GM19238 (cell line): ENCODE results near the gene UCN2.

Source experiments
- DNase-seq: peaks from one replicate; pipeline ENCODE4 v3.0.0; 2011; ENCODE audit warnings: low spot score; ENCODE audit not compliant: insufficient read length

UCN2 gene

GRCh38 chr3:48591886-48592518 lies 28.4 kb upstream of the UCN2 start:
- no peak for DNase-seq

DNA sequence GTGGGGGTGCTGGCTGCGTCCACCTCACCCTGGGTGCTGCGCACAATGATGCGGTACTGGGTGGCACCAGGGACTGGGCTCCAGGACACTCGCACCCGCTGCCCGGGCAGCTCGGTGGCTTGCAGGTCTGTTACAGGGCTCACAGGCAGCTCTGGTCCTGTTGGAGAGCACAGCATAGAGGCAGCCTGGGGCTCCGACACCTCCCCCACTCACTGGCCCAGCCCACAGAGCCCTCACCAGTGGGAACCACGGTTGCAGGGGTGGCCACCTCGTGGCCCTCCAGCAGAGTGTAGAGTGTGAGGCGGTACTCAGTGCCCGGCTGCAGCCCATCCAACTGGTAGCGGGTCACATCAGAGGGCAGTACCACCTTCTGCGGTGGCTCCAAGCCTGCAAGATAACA lies 27.9 kb upstream of the UCN2 start:
- DNase-seq: no peak

DNA sequence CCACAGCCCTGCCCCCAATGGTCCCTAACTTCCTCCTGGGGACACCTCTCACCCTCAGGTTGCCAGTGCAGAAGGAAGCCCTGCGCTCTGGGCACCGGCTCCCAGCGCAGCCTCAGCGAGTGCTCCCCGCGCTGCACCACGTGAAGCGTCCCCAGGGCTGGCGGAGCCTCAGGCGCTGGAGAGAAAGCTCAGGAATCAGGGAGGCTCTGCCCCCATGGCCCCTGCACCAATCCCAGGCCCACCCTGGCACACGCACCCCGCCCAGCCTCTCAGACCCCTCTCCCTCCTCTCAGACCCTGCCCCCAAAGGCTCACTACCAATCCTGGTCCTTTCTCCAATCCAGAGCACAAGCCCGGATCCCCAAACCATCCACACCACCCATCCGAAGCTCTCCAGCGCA lies 24.6 kb upstream of the UCN2 start:
- DNase-seq: no peak

- DNase-seq: no peak
These were observed 24.1 kb upstream of the UCN2 start for GRCh38 chr3:48587686-48588085.

DNA sequence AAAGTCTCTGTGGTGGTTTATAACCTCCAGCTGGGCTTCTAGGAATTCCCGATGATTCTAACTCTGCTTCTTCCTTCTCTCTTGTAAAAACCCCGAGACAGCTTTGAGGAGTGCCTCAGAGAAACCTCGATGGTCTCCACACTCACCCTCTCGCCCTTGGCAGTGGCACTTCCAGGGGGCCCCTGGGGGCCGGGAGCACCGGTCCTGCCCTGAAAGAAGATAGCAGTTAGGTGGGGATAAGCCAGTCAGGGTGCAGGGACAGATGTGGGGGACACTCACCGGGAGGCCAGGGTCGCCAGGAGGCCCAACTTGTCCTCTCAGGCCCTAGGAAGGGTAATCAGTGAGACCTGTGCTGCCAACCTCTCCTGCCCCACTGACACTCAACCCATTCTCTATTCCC lies 21.8 kb upstream of the UCN2 start:
- no peak for DNase-seq

- no peak for DNase-seq
These were observed 21.3 kb upstream of the UCN2 start for GRCh38 chr3:48584836-48585235.

DNA sequence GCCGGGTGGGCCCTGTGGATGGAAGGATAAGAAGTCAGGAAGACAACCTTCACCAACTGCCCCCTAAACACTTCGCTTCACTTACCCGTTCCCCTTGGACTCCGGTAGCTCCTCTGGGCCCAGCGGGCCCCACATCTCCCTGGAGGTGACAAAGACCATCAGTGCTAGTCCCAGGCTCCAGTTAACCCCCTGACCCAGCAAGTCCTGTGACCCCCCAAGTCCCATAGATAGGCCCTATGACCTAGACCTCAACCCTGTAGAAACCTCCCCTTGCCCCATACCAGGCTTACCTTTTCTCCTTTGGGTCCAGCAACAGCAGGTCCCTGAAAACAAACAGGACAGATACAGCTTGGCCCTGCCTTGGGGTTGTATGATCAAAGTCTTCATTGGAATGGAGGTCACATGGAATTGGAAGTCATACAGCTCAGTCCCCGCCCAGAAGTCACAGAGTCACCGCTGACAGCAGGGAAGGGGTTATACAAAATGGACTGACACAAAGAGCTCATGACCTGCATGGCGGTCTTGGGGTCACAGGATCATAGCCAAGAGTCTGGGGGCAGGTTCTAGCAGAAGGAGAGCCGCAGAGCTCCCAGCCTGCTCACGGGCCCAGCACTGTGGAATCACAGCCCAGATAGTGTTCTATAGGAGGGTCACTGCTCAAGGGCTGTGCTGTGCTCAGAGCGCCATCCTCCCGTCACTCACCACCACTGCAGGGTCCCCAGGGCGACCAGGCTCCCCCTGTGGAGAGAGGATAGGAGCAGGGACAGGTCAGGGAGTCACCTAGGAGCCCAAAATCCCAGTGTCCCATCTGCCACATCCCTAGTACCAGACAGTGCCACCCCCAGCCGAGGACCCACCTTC lies 18.3 kb upstream of the UCN2 start:
- DNase-seq: no peak

GRCh38 chr3:48576647-48577046 lies 13.1 kb upstream of the UCN2 start:
- no peak for DNase-seq

DNA sequence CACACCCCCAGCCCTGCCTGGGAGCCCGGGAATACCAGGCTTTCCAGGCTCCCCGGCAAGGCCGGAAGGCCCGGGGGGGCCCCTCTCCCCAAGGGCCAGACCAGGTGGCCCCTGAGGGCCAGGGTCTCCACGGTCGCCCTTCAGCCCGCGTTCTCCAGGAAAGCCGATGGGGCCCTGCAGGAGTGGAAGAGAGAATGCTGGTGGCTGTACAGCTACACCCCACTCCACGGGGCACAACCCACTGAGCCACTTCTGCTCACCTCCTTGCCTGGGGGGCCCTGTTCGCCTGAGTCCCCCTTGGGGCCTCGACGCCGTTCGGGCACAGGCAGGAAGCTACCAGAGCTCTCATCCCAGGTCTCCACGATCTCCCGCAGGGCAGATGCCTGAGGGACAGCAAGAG lies 11.8 kb upstream of the UCN2 start:
- DNase-seq: no peak

DNA sequence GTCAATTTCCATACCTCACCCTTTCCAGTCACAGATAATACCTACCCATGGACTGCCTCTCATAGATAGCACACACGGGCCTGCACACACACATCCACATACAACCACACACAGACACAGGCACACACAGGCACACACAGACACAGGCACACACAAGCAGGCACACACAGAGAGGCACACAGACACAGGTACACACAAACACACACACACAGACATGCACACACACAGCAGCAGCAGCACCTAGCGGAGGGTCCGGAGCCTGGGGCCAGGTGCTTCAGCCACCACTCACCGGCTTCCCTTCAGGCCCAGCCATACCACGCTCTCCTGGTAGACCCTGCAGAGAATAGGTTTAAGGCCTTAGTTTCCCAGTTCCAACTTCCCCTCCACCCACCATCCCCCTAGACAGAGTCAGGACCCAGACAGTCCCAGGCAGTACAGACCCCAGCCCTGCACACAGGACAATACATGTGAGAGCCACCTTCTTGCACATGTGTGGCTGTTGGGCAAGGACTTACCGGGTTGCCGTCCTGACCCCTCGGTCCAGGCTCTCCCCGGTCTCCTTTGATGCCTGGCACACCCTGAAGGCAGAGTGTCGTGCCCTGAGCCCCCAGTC lies 10.5 kb upstream of the UCN2 start:
- DNase-seq: no peak

DNA sequence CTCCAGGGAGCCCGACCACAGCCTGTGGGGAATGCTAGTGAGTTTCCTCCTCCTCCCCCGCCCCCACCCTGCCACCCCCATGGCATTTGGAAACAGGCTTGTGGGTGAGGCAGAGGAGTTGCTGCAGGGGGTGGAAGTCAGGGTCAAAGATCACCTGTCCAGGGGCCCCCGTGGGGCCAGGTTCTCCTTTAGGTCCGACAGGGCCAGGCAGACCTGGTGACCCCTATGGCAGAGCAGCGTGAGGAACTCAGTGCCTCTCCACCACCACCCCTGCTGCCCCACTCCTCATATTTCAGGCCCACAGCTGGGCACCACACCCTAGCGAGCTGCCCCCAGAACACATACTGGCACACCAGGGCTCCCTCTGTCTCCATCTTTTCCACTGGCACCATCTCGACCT lies 8.9 kb upstream of the UCN2 start:
- no peak for DNase-seq

GRCh38 chr3:48571938-48572337 lies 8.4 kb upstream of the UCN2 start:
- no peak for DNase-seq

GRCh38 chr3:48569808-48570450 lies 6.3 kb upstream of the UCN2 start:
- no peak for DNase-seq

DNA sequence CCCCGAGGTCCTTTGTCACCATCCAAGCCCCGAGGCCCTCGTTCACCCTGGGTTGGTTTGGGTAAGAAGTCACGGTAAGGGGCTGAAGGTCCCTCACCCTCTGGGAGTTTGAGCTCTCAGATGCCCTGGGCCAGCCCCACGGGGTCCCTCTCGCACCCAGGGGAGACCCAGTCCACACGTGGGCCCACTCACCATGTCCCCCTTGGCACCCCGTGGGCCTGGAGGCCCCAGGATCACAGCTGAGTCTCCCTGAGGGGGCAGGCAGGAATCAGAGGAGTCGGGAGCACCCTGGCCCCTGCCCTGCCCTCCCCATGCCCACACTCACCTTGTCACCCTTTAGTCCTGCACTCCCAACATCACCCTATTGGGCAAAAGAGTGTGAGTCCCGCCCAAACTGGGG lies 5.8 kb upstream of the UCN2 start:
- no peak for DNase-seq

GRCh38 chr3:48568476-48568875 lies 4.9 kb upstream of the UCN2 start:
- no peak for DNase-seq

DNA sequence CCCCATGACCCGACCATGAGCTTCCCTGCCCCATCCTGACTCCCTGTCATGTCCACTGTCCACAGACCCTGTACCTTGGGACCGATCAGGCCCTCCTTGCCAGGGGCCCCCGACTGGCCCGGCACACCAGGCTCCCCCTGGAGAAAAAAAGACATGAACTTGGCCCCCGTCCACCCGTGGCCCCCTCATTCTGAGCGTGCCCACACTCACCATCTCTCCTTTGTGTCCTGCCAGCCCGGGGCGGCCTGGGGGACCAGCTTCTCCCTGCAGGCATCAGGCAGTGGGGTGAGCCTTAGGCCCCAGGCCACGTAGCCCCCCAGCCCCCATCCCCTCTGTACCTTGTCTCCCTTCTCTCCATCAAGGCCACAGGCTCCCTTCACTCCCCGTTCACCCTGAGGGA lies 3.9 kb upstream of the UCN2 start:
- no peak for DNase-seq

GRCh38 chr3:48567090-48567489 lies 3.5 kb upstream of the UCN2 start:
- DNase-seq: no peak

DNA sequence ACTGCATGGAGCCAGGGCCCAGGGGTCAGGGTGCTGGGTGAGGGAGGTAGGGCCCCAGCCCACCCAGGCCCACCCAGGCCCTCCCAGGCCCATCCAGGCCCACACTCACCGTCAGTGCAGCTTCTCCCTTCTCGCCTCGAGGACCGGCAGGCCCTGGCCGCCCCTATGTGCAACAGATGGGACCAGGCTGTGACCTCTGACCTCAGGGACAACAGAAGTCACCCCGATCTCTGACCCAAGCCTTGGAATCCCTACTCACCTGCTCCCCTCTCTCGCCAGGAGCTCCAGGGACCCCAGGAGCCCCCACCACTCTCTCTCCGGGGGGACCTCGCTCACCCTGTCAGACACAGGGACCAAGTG lies 2.8 kb upstream of the UCN2 start:
- no peak for DNase-seq

DNA sequence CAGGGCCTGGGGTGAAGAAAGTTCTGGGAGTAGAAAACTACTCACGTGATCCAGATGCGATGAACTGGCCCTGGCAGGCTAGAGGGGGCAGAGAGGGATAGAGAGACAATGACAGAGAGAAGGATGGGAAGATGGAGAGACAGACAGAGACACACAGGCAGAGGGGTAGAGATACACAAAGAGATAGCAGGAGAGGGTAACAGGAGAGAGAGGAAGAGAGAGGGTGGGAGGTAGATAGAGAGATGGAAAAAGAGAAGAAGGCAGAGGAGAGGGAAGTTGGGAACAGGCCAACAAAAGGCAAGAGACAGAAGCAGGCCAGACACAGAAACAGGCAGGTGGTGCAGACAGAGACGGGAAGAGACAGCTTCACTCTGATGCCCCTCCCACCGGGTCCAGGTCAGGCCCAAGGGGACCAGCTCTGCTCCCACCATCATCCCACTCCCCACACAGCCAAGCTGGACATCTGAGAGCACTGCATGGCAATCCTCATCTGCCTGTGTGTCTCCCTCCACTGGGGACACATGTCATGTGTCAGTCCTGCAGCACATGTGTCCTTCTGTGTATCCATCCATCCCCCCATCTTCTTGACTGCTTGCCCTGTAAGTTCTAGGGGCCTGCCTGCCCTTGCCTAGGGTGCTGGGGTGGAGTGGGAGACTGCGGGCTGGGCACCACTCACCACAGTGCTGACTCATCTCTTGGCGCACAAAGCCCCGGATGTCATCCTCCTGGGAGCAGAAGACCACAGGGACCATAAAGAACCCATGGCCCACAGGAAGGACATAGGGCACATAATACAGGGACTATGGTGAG lies 2.2 kb upstream of the UCN2 start:
- no peak for DNase-seq

DNA sequence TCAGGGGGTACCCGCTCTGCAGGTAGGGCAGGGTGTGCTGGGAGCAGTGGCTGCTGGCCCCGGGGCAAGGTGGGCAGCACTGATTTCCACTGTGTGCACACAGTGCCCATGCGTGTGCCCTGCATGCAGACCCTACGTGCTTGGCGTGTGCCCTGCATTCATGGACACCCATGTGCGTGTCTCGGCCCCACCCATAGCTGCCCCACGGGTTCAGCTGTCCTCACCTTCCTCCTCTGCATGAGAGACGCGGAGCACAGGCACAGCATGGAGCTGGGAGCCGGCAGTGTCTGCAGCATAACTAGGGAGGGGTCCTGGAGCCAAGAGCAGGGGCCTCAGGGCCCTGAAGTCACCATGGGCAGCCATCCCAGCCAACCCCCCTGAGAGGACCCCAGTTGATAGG lies 1.6 kb upstream of the UCN2 start:
- DNase-seq: no peak

GRCh38 chr3:48564667-48565066 lies 1.1 kb upstream of the UCN2 start:
- DNase-seq: no peak
